MCF 10A (cell line): ENCODE measurements around the gene SLC38A8. TPM values are rescaled to one million over a fixed set of nuclear protein-coding genes. Genes with fewer than 3 reads are reported as not detected.

ENCODE experiments used
- BruUV-seq: library from RNA; stranded (reverse); fragments of 400-500 nt; replicated peaks from 2 replicates; lab custom pipeline; 2021; lab: Mats Ljungman, UMichigan
- CTCF ChIA-PET: fragments of 300-600 bp; sonication (Branson Sonifier 250); formaldehyde crosslinking; extraction: SDS; loops from one replicate; lab custom pipeline; 2021; ENCODE audit warnings: antibody characterized with exemption, inconsistent platforms; lab: Yijun Ruan, JAX
- POLR2A ChIA-PET: fragments of 300-600, 350-650 bp; sonication (Branson Sonifier 250); formaldehyde crosslinking; extraction: SDS; loops from one replicate; lab custom pipeline; 2020; ENCODE audit warnings: antibody characterized with exemption, inconsistent platforms; lab: Yijun Ruan, JAX
- DNase-seq: peaks from one replicate; pipeline ENCODE4 v3.0.0-alpha.2; 2018; ENCODE audit not compliant: unreplicated experiment
- H3K27ac Mint-ChIP-seq: one replicate; pipeline ENCODE4 v1.8.0; 2022; ENCODE audit warnings: mild to moderate bottlenecking, low read depth, mixed read lengths; ENCODE audit not compliant: unreplicated experiment
- H3K27me3 Mint-ChIP-seq: one replicate; pipeline ENCODE4 v1.8.0; 2022; ENCODE audit warnings: mixed read lengths; ENCODE audit not compliant: insufficient read depth, unreplicated experiment
- H3K36me3 Mint-ChIP-seq: one replicate; pipeline ENCODE4 v1.8.0; 2022; ENCODE audit warnings: mild to moderate bottlenecking, moderate library complexity, mixed read lengths; ENCODE audit not compliant: insufficient read depth, unreplicated experiment
- H3K4me1 Mint-ChIP-seq: one replicate; pipeline ENCODE4 v1.8.0; 2022; ENCODE audit warnings: mixed read lengths; ENCODE audit not compliant: insufficient read depth, unreplicated experiment
- H3K4me3 Mint-ChIP-seq: one replicate; pipeline ENCODE4 v1.8.0; 2022; ENCODE audit warnings: mild to moderate bottlenecking, moderate library complexity, mixed read lengths; ENCODE audit not compliant: unreplicated experiment
- H3K9me3 Mint-ChIP-seq: one replicate; pipeline ENCODE4 v1.8.0; 2022; ENCODE audit warnings: mixed read lengths; ENCODE audit not compliant: unreplicated experiment
- intact Hi-C: fragments of 100-400 bp; cut with micrococcal nuclease; formaldehyde crosslinking; loops from 2 replicates; pipeline ENCODE4 v1.14.1; 2022
- total RNA-seq: library from RNA; stranded (reverse); gene quantifications from 2 replicates; pipeline ENCODE4 v1.2.3, GENCODE V29; 2022
- TF ChIP-seq, protein P1 (sequence below): fragments of 200-600 bp; IDR thresholded peaks from one replicate; pipeline ENCODE4 v1.8.0; 2022; ENCODE audit warnings: antibody characterized with exemption, mild to moderate bottlenecking; ENCODE audit not compliant: unreplicated experiment

The SLC38A8 gene
- total RNA-seq, 1 experiment from 2014 or later = not detected

DNA sequence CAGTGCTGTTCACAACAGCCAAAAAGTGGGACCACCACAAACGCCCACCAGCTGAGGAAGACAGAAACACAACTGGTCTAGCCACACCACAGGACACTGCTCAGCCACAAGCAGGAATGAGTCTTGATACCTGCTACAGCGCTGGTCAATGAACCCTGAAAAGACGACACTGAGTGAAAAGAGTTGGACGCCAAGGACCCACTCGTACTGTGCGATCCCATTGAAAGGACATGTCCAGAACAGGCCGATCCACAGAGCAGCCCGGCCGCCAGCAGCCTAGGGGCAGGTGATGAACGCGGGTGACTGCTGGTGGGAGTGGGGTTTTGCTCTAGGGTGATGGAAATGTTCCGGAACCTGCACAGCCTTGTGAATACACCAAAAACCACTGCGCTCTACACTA, 10.6 kb upstream of the SLC38A8 start:
- CTCF ChIA-PET = interaction anchor here (0.6 to 3.3 kb wide), 4 partner anchors 10 to 100 kb away, joined by 3 to 11 read pairs (median 5); partner anchors contain the start of gene OSGIN1

DNA sequence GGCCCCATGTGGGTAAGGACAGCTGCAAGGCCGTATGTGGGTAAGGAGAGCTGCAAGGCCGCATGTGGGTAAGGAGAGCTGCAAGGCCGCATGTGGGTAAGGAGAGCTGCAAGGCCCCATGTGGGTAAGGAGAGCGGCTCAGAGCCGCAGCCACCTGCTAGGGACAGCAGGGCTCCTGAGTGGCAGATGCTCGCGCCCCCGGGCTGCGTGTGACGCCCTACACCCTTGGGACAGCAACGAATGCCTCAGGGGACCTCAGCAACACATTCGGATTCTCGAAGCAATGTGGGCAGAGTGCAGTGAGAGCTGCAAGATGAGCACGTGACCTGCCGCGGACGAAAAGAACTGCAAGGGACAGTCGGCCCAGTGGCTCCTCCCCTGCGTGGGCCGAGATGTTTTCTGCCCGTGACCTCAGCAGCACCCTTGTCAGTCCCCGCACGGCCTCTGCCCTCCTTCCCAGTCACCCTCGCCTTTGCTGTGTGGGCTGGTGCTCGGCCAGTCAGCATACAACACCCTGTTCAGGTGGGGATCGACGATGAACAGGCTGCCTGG, 9.6 kb upstream of the SLC38A8 start:
- no peak for DNase-seq
- ChIA-PET CTCF (interaction anchor here (0.9 to 1.5 kb wide), 2 partner anchors 9 to 33 kb away, joined by 4 read pairs; no protein-coding TSS in a partner anchor), POLR2A (no interaction called here)
- TF ChIP-seq, protein P1, sequence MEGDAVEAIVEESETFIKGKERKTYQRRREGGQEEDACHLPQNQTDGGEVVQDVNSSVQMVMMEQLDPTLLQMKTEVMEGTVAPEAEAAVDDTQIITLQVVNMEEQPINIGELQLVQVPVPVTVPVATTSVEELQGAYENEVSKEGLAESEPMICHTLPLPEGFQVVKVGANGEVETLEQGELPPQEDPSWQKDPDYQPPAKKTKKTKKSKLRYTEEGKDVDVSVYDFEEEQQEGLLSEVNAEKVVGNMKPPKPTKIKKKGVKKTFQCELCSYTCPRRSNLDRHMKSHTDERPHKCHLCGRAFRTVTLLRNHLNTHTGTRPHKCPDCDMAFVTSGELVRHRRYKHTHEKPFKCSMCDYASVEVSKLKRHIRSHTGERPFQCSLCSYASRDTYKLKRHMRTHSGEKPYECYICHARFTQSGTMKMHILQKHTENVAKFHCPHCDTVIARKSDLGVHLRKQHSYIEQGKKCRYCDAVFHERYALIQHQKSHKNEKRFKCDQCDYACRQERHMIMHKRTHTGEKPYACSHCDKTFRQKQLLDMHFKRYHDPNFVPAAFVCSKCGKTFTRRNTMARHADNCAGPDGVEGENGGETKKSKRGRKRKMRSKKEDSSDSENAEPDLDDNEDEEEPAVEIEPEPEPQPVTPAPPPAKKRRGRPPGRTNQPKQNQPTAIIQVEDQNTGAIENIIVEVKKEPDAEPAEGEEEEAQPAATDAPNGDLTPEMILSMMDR = no peak
- Mint-ChIP-seq H3K4me3 (no peak overlapping the region), H3K4me1 (no peaks in the 10 kb centered on the region), H3K9me3 (no peaks in the 10 kb centered on the region), H3K36me3 (peaks cover 50% of the 10 kb centered on the region), H3K27me3 (no peaks in the 10 kb centered on the region), H3K27ac (no peak overlapping the region)
- intact Hi-C loops = no loop called here
- BruUV-seq = no TSS peak

More for the DNA sequence above, 10.6 kb upstream of the SLC38A8 start:
- no peak overlapping the region for H3K4me3 Mint-ChIP-seq
- TF ChIP-seq, protein P1 = no peak
- H3K4me1 Mint-ChIP-seq = no peaks in the 10 kb centered on the region
- no peak overlapping the region for H3K27ac Mint-ChIP-seq
- H3K9me3 Mint-ChIP-seq = no peaks in the 10 kb centered on the region
- DNase-seq = no peak
- BruUV-seq = no TSS peak
- no peaks in the 10 kb centered on the region for H3K27me3 Mint-ChIP-seq
- H3K36me3 Mint-ChIP-seq = peaks cover 61% of the 10 kb centered on the region
- POLR2A ChIA-PET = interaction anchor here (0.7 to 1.5 kb wide), 2 partner anchors 64 to 87 kb away, joined by 3 to 8 read pairs; partner anchors contain the start of gene MBTPS1
- intact Hi-C loops = no loop called here

DNA sequence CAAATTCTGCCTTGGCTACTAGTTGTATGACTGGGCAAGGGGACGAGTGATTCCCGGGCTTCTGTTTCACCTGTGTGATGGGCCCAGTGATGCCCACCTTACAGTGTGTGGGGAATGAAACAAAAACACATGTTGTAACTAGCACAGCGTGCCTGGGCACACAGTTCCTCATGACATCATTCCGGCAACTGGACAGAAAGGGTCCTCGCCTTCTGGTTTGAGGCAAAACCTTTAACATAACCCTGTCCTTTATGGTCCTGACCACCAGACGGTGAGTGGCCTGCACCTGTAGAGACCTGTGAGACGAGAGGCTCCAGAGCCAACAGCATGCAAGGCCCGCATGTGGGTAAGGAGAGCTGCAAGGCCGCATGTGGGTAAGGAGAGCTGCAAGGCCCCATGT, 7.7 kb upstream of the SLC38A8 start:
- Mint-ChIP-seq H3K27me3 (no peaks in the 10 kb centered on the region), H3K27ac (no peak overlapping the region), H3K9me3 (no peaks in the 10 kb centered on the region), H3K4me1 (no peaks in the 10 kb centered on the region), H3K4me3 (no peak overlapping the region), H3K36me3 (peaks cover 33% of the 10 kb centered on the region)
- BruUV-seq = no TSS peak
- intact Hi-C loops = no loop called here
- no peak for DNase-seq
- POLR2A ChIA-PET = interaction anchor here (0.6 kb wide), 1 partner anchor 11 kb away, joined by 3 read pairs; no protein-coding TSS in a partner anchor
- TF ChIP-seq, protein P1 = no peak
- CTCF ChIA-PET = interaction anchor here (0.6 to 1.5 kb wide), 4 partner anchors 10 to 94 kb away, joined by 3 to 4 read pairs (median 4); partner anchors contain the start of gene MBTPS1

DNA sequence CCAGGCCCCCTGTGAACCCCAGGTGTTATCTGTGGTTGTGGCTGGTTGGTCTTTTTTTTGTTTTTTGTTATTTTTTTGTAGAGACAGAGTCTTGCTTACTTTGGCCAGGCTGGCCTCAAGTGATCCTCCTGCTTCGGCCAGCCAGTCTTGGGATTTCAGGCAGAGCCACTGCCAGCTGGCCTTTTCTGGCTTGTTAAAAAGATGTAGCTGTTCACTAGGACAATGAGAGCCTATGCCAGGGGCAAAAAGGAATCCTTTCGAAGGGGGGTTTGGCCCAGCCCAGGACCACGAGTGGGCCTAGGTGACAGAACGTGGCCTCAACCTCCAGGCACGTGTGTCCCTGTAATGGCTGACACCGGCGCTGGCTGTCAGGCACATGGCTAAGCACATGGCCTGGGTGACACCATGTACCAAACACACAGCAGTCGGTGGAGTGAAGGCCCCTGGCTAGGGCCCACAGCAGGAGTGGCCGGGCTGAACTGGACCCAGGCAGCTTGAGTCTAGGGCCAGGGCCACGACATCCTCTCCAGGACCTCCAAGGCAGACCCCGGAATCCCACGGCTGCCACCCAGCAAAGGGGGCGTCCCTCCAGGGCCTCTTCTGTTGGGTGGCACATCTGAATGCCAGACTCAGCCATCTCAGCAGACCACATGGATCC, 6.9 kb upstream of the SLC38A8 start:
- no peaks in the 10 kb centered on the region for H3K27me3 Mint-ChIP-seq
- no TSS peak for BruUV-seq
- POLR2A ChIA-PET = no interaction called here

More for the DNA sequence above, 6.9 kb upstream of the SLC38A8 start:
- H3K9me3 Mint-ChIP-seq = no peaks in the 10 kb centered on the region
- TF ChIP-seq, protein P1 = no peak
- H3K4me1 Mint-ChIP-seq = no peaks in the 10 kb centered on the region
- intact Hi-C loops = no loop called here
- CTCF ChIA-PET = interaction anchor here (0.6 to 1.9 kb wide), 4 partner anchors 11 to 93 kb away, joined by 4 to 7 read pairs (median 5); no protein-coding TSS in a partner anchor
- peaks cover 31% of the 10 kb centered on the region for H3K36me3 Mint-ChIP-seq
- H3K4me3 Mint-ChIP-seq = no peak overlapping the region
- no peak for DNase-seq
- H3K27ac Mint-ChIP-seq = no peak overlapping the region
